Posterior vena cava (tissue), 2 donors: ENCODE data around the gene MRPS27. TPM values are rescaled to one million over a fixed set of nuclear protein-coding genes. Genes with fewer than 3 reads are reported as not detected.
"Not testable (repeated sequence)": the region's sequence is repeated elsewhere in the genome, so short reads cannot be mapped to it uniquely, and the experiment has no call there.

Experiments used
- DNase-seq: peaks from one replicate; pipeline ENCODE4 v3.0.0-alpha.2; 2020; ENCODE audit warnings: low spot score
- intact Hi-C, 2 donors: fragments of 100-400 bp; cut with DNase I; formaldehyde crosslinking; loops; one replicate each; pipeline versions ENCODE4 v1.14.1 to v1.14.2; 2022 to 2023
- total RNA-seq, 2 donors: library from RNA; stranded (reverse); fragmentation: NEBNext Ultra II Directional; extraction: Animal tissue kit (Norgen Biotek cat#: 25700); gene quantifications; one replicate each; pipeline ENCODE4 v1.2.1, GENCODE V29; 2021
- donor health status: DM: yes; HTN: yes; CAD: no.
- donor health status: DM: yes; HTN: yes; CAD: no.

MRPS27 gene
- total RNA-seq, 2 donors from 2014 or later = 38.4 to 39.1 TPM

GRCh38 chr5:72298136-72298535 is 21.9 kb downstream of the MRPS27 start:
- DNase-seq, intact Hi-C loops: not testable (repeated sequence)

DNA sequence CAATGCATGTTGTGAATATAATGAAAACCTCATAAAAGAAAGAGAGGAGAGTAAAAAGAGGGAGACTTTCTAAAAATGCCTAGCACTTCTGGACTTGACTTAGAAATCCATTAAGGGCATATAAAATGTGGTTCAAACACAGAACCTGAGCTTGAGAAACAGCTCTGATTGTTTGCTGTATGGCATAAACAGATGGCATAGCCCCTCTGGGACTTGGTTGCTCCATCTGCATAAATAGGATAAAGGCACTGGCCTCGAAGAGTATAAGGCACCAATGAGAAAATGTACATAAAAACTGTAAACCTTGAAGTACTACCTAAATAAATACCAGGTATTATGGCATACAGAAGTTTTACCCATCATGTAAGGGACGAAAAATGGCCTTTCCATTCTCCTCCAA is 23.8 kb downstream of the MRPS27 start:
- intact Hi-C loops = no loop called here
- DNase-seq = no peak

- no peak for DNase-seq
- intact Hi-C loops = no loop called here
Observed at GRCh38 chr5:72295539-72295938, 24.5 kb downstream of the MRPS27 start.

- no peak for DNase-seq
- intact Hi-C loops = no loop called here
Observed at GRCh38 chr5:72294473-72294872, 25.6 kb downstream of the MRPS27 start.

- DNase-seq = no peak
- intact Hi-C loops = no loop called here
Observed at GRCh38 chr5:72293495-72294055, 26.5 kb downstream of the MRPS27 start.

DNA sequence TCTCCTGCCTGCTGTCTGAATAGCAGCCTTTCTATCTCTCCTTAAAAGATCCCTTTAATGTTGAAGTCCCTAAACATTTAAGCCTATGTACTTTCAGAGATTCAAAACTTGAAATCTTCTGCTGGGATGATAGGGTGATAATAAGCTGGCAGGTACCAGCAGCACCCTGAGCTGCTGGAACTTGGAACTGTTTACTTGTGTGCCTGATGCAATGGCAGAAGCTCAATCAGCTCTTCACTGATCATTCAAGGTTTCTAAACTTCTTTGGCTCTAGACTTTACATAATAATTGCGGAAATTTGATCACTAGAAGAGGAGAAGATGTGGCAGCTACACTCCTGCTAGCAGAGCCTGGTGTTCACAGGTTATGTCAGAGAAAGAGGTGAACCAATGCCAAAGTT is 27.6 kb downstream of the MRPS27 start:
- DNase-seq = no peak
- intact Hi-C loops = no loop called here

GRCh38 chr5:72291601-72292000 is 28.4 kb downstream of the MRPS27 start:
- DNase-seq = no peak
- intact Hi-C loops = no loop called here

GRCh38 chr5:72290356-72291133 is 29.5 kb downstream of the MRPS27 start:
- intact Hi-C loops = no loop called here
- DNase-seq = no peak

GRCh38 chr5:72288924-72289323 is 31.1 kb downstream of the MRPS27 start:
- DNase-seq = no peak
- intact Hi-C loops = no loop called here

GRCh38 chr5:72286798-72287197 is 33.2 kb downstream of the MRPS27 start:
- no peak for DNase-seq
- intact Hi-C loops = no loop called here

DNA sequence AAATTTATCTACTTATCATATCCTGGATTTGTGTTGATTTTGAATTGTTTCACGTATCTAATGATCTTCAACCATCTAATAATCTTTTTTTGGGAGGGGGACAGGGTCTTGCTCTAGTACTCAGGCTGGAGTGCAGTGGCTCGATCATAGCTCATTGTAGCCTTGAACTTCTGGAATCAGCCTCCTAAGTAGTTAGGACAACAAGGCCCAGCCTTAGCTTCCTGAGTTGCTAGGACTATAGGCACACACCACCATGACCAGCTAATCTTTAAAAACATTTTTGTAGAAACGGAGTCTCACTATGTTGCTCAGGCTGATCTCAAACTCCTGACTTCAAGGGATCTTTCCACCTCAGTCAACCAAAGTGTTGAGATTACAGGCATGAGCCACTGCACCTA is 34.6 kb downstream of the MRPS27 start:
- DNase-seq = no peak
- intact Hi-C loops = no loop called here

DNA sequence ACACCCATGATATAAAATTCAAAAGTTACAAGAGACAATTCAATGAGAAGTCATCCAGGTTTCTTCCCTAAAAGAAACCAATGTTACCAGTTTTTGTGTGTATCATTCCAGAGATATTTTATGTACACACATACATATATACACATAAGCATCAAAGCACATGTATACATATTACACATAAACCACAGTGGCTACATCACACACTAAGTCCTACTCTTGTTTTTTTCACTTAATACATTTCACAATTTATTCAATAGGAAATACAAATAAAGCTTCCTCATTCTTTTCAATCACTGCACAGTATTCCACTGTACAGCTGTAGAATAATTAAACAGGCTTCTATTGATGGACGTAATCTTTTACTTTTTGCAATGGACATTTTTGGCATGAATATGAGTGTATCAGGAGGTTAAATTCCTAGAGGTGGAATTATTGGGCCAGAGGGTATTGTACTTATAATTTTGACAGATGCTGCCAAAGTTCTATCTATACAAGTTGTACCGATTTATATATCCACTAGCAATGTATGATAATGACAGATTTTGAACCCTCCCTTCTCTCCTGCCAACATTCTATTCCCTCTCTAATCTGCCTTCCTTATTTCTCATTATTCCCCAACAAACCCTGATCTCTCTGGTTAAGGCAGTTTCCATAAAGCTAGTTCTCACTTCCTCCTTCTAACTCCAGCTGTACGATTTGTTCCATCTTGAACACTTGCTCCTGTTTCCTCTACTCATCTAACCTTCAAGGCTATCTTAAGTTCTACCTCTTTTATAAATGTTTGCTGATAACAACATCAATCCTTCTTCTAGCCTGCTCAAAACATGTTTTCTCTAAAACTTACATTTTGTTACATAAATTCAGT is 35.2 kb downstream of the MRPS27 start:
- intact Hi-C loops = no loop called here
- DNase-seq = no peak

GRCh38 chr5:72283358-72283757 is 36.7 kb downstream of the MRPS27 start:
- intact Hi-C loops = no loop called here
- DNase-seq = no peak

DNA sequence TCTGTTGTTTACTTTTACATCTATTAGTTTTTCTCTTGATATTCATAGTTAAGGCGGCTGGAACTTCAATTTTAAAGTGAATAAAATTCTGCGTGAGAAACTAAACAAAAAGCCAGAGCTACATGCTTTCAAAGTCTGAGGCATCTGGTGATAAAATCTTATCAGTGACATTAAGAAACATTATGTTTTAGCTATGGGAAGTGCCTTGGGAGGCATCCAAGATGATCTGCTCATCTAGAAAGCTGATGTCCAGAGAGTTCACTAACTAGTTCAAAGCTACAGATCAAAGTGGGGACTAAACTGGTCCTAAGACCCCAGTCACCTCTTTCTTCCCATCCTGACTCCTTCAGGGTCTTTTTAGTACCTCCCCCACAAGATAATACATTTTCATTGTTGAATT is 37.2 kb downstream of the MRPS27 start:
- DNase-seq = no peak
- intact Hi-C loops = no loop called here

GRCh38 chr5:72281764-72282499 is 38.1 kb downstream of the MRPS27 start:
- intact Hi-C loops = no loop called here
- DNase-seq = no peak

DNA sequence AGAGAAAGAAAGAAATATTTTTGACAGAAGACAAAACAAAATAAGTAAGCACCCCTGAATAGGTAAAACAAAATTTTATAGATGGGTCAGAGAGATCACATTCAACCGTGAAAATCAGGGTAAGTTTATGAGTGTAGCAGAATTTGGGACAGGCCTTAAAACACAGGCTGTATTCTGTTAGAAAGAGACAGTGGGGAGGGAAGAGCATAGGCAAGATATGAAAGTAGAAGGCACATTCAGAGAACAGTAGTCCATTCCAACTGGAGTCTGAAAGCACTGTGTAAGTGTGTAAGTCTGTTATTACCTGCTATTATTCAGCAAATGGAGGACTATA is 38.6 kb downstream of the MRPS27 start:
- DNase-seq = no peak
- intact Hi-C loops = no loop called here

GRCh38 chr5:72280581-72281069 is 39.4 kb downstream of the MRPS27 start:
- intact Hi-C loops = no loop called here
- DNase-seq = no peak

DNA sequence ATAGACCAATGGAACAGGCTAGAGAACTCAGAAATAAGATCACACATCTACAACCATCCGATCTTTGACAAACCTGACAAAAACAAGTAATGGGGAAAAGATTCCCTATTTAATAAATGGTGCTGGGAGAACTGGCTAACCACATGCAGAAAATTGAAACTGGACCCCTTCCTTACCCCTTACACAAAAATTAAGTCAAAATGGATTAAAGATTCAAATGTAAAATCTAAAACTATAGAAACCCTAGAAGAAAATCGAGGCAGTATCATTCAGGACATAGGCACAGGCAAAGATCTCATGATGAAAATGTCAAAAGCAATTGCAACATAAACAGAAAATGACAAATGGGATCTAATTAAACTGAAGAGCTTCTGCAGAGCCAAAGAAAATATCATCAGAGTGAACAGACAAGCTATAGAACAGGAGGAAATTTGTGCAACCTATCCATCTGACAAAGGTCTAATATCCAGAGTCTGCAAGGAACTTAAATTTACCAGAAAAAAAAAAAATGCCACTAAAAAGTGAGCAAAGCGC is 43.8 kb downstream of the MRPS27 start:
- intact Hi-C loops = no loop called here
- no peak for DNase-seq

DNA sequence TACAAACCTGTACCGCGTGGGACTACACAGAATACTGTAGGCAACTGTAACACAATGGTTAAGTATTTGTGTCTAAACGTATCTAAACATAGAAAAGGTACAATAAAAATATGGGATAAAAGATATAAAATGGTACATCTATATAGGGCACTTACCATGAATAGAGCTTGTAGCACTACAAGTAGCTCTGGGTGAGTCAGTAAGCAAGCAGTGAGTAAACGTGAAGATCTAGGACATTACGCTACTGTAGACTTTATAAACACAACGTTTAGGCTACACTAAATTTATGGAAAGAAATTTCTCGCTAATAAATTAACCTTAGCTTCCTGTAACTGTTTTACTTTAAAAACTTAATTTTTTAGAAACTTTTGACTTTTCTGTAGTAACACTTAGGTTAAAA is 46.5 kb downstream of the MRPS27 start:
- intact Hi-C loops = no loop called here
- DNase-seq = no peak
